HCT116 (cell line): ENCODE measurements around the gene CCDC137. TPM values are rescaled to one million over a fixed set of nuclear protein-coding genes. Genes with fewer than 3 reads are reported as not detected.

Experiments used
- ATAC-seq: fragments of 200-7000 bp; cut with Tn5 transposase; 2 replicates; pipeline ENCODE4 v1.9.1; 2020; ENCODE audit warnings: mild to moderate bottlenecking, moderate library complexity
- BruUV-seq: library from RNA; stranded (reverse); fragments of 400-500 nt; replicated peaks from 2 replicates; lab custom pipeline; 2021; lab: Mats Ljungman, UMichigan
- CTCF ChIA-PET: fragments of 300-600 bp; sonication (Branson Sonifier 250); formaldehyde crosslinking; loops from one replicate; lab custom pipeline; 2021; ENCODE audit warnings: antibody characterized with exemption; lab: Charles Lee
- POLR2A ChIA-PET: fragments of 300-600, 350-600 bp; sonication (Branson Sonifier 250); formaldehyde crosslinking; loops from one replicate; lab custom pipeline; 2021; ENCODE audit warnings: antibody characterized with exemption; lab: Charles Lee
- RAD21 ChIA-PET, 2 experiments: fragments of 300-600 bp; sonication (Branson Sonifier 250); formaldehyde crosslinking; loops; one replicate each; lab custom pipeline; 2023; ENCODE audit warnings: low total read pairs in 2 of 2; ENCODE audit not compliant: uncharacterized antibody in 2 of 2, unreplicated experiment in 2 of 2, low non-redundant PET in 1 of 2; lab: Charles Lee
- DNase-seq: peaks from one replicate; pipeline ENCODE4 v3.0.0-alpha.2; 2010; ENCODE audit warnings: low read depth, low spot score
- H2AFZ ChIP-seq: fragments of 200-600 bp; shearing (Covaris generic), sonication (generic); 2 replicates; pipeline ENCODE4 v1.6.1; 2017; ENCODE audit warnings: low read depth, mixed run types, mixed read lengths, antibody characterized with exemption, low read length; ENCODE audit not compliant: poor library complexity, severe bottlenecking
- H3K27ac ChIP-seq: 2 replicates; pipeline ENCODE4 v1.5.1; 2012; ENCODE audit warnings: low read depth, low read length
- H3K27me3 ChIP-seq: fragments of 200-600 bp; sonication (generic); 2 replicates; pipeline ENCODE4 v1.6.1; 2016; ENCODE audit warnings: mixed run types, low read length, mixed read lengths; ENCODE audit not compliant: insufficient read depth
- H3K36me3 ChIP-seq, 2 experiments: fragments of 200-500 bp in 1 of 2; fragments of 200-600 bp in 1 of 2; sonication (Bioruptor generic) in 1 of 2; sonication (generic) in 1 of 2; 2 replicates each; pipeline versions ENCODE4 v1.5.1 to v1.6.1; 2014 to 2016; ENCODE audit warnings: low read length in 2 of 2, inconsistent platforms in 1 of 2, mixed read lengths in 1 of 2, mixed run types in 1 of 2; ENCODE audit not compliant: insufficient read depth in 2 of 2, control insufficient read depth in 1 of 2
- H3K4me1 ChIP-seq, 2 experiments: fragments of 200-600 bp in 1 of 2; sonication (generic) in 1 of 2; 2 replicates each; pipeline versions ENCODE4 v1.5.1 to v1.6.1; 2012 to 2017; ENCODE audit warnings: low read length in 2 of 2, inconsistent platforms in 1 of 2, mild to moderate bottlenecking in 1 of 2, mixed read lengths in 1 of 2, mixed run types in 1 of 2, moderate library complexity in 1 of 2; ENCODE audit not compliant: insufficient read depth in 2 of 2, control insufficient read depth in 1 of 2
- H3K4me2 ChIP-seq: fragments of 200-600 bp; sonication (generic); 2 replicates; pipeline ENCODE4 v1.6.1; 2017; ENCODE audit warnings: mixed run types, low read length, mixed read lengths
- H3K4me3 ChIP-seq, 2 experiments: fragments of 200-600 bp in 1 of 2; sonication (generic) in 1 of 2; replicated peaks in 1 of 2; 2 replicates each; pipeline ENCODE4 v1.5.1; 2011 to 2016; ENCODE audit warnings: low read length in 2 of 2, control low read depth in 1 of 2, low read depth in 1 of 2, mild to moderate bottlenecking in 1 of 2, mixed read lengths in 1 of 2, mixed run types in 1 of 2
- H3K79me2 ChIP-seq: fragments of 200-600 bp; sonication (generic); 2 replicates; pipeline ENCODE4 v1.6.1; 2017; ENCODE audit warnings: mild to moderate bottlenecking, mixed run types, low read length, moderate library complexity, mixed read lengths; ENCODE audit not compliant: insufficient read depth
- H3K9ac ChIP-seq: fragments of 200-600 bp; sonication (generic); 2 replicates; pipeline ENCODE4 v1.6.1; 2016; ENCODE audit warnings: low read length, mixed read lengths
- H3K9me2 ChIP-seq: fragments of 200-600 bp; sonication (generic), shearing (Covaris generic); 2 replicates; pipeline ENCODE4 v1.6.1; 2017; ENCODE audit warnings: mixed run types, mild to moderate bottlenecking, moderate library complexity; ENCODE audit not compliant: insufficient read depth
- H3K9me3 ChIP-seq, 2 experiments: fragments of 200-500 bp in 1 of 2; fragments of 200-600 bp in 1 of 2; sonication (Bioruptor generic) in 1 of 2; sonication (generic) in 1 of 2; 2 replicates each; pipeline ENCODE4 v1.6.1; 2014 to 2017; ENCODE audit warnings: low read length in 2 of 2, mixed read lengths in 2 of 2, inconsistent platforms in 1 of 2, low read depth in 1 of 2, mild to moderate bottlenecking in 1 of 2, mixed run types in 1 of 2, moderate library complexity in 1 of 2; ENCODE audit not compliant: control insufficient read depth in 1 of 2, insufficient read depth in 1 of 2
- H4K20me1 ChIP-seq: fragments of 200-600 bp; sonication (generic), shearing (Covaris generic); 2 replicates; pipeline ENCODE4 v1.6.1; 2017; ENCODE audit warnings: mixed run types, mild to moderate bottlenecking, moderate library complexity; ENCODE audit not compliant: insufficient read depth
- ATF3 ChIP-seq: IDR thresholded peaks from 2 replicates; pipeline ENCODE4 v1.6.1; 2012
- CEBPB ChIP-seq: IDR thresholded peaks from 2 replicates; pipeline ENCODE4 v1.6.1; 2012; ENCODE audit warnings: low read depth
- EGR1 ChIP-seq: IDR thresholded peaks from 2 replicates; pipeline ENCODE4 v1.6.1; 2012; ENCODE audit warnings: low read depth
- ELF1 ChIP-seq: IDR thresholded peaks from 2 replicates; pipeline ENCODE4 v1.6.1; 2012; ENCODE audit warnings: low read depth, borderline replicate concordance
- EZH2phosphoT487 ChIP-seq: fragments of 200-600 bp; IDR thresholded peaks from 2 replicates; pipeline ENCODE4 v1.6.1; 2018; ENCODE audit warnings: antibody characterized with exemption, borderline replicate concordance
- JUND ChIP-seq: IDR thresholded peaks from 2 replicates; pipeline ENCODE4 v1.6.1; 2012
- POLR2AphosphoS5 ChIP-seq: IDR thresholded peaks from 2 replicates; pipeline ENCODE4 v1.6.1; 2011; ENCODE audit warnings: mild to moderate bottlenecking, low read depth, low read length, moderate library complexity
- REST ChIP-seq: IDR thresholded peaks from 2 replicates; pipeline ENCODE4 v1.6.1; 2012; ENCODE audit warnings: low read depth
- SIN3A ChIP-seq: IDR thresholded peaks from 2 replicates; pipeline ENCODE4 v1.6.1; 2012; ENCODE audit warnings: low read depth
- SRF ChIP-seq: IDR thresholded peaks from 2 replicates; pipeline ENCODE4 v1.6.1; 2012; ENCODE audit warnings: low read depth
- TCF7L2 ChIP-seq: IDR thresholded peaks from 2 replicates; pipeline ENCODE4 v1.7.0; 2011; ENCODE audit warnings: borderline replicate concordance, inconsistent platforms; ENCODE audit not compliant: insufficient read depth, insufficient read length; ENCODE audit errors: extremely low read depth
- ZBTB33 ChIP-seq: IDR thresholded peaks from 2 replicates; pipeline ENCODE4 v1.6.1; 2011; ENCODE audit warnings: mild to moderate bottlenecking, low read length, moderate library complexity; ENCODE audit not compliant: insufficient replicate concordance; ENCODE audit errors: extremely low read depth
- ZFX ChIP-seq: fragments of 450-650 bp; IDR thresholded peaks from 2 replicates; pipeline ENCODE4 v1.6.1; 2017
- ZNF274 ChIP-seq: fragments of 200-500 bp; sonication (Bioruptor generic); IDR thresholded peaks from 2 replicates; pipeline ENCODE4 v1.6.1; 2014; ENCODE audit warnings: mild to moderate bottlenecking, low read depth, low read length, inconsistent platforms
- intact Hi-C: fragments of 100-400 bp; cut with micrococcal nuclease; formaldehyde crosslinking; loops from 2 replicates; pipeline ENCODE4 v1.10.0; 2022
- total RNA-seq: library from RNA; stranded (reverse); gene quantifications from one replicate; pipeline ENCODE4 v1.2.1, GENCODE V29; 2021; ENCODE audit not compliant: unreplicated experiment

The CCDC137 gene
- total RNA-seq, 1 experiment from 2014 or later, result 77.5 TPM

GRCh38 chr17:81681672-81682071 is 15.1 kb downstream of the CCDC137 start:
- DNase-seq (no peak), ATAC-seq (no peak)
- CTCF ChIA-PET, result no interaction called here
- no TSS peak for BruUV-seq
- peaks cover 7 to 18% of the 10 kb centered on the region in 2 experiments for H3K36me3 ChIP-seq
- no peaks in the 10 kb centered on the region for H3K27me3 ChIP-seq
- POLR2A ChIA-PET, result interaction anchor here (4.4 kb wide), 1 partner anchor 21 kb away, joined by 33 read pairs; the partner anchor contains the start of gene MRPL12
- H3K4me3 ChIP-seq, result no peak overlapping the region
- no peaks in the 10 kb centered on the region for H3K9me3 ChIP-seq
- peaks cover 6% of the 10 kb centered on the region; the same call in 1 of the 2 replicates for H4K20me1 ChIP-seq
- intact Hi-C loops, result loop anchor here (2.0 kb wide), 1 partner anchor 21 kb away; the partner anchor contains the start of gene MRPL12
- H3K4me1 ChIP-seq, result peaks cover 18 to 23% of the 10 kb centered on the region in 2 experiments
- RAD21 ChIA-PET, result no interaction called here
- peak overlapping the region; percentile 96; the same call in 1 of the 2 replicates for H3K4me2 ChIP-seq
- H3K9me2 ChIP-seq, result no peaks in the 10 kb centered on the region
- no peak overlapping the region for H3K9ac ChIP-seq
- H3K79me2 ChIP-seq, result peaks cover 51% of the 10 kb centered on the region
- H3K27ac ChIP-seq, result no peak overlapping the region
- H2AFZ ChIP-seq, result no peak overlapping the region
- TF ChIP-seq EZH2phosphoT487, result no peak
- TF ChIP-seq REST, result no peak
- no peak for TF ChIP-seq ZFX
- TF ChIP-seq ATF3, result no peak
- TF ChIP-seq POLR2AphosphoS5, result no peak
- no peak for TF ChIP-seq EGR1
- no peak for TF ChIP-seq SIN3A
- no peak for TF ChIP-seq JUND
- no peak for TF ChIP-seq CEBPB
- TF ChIP-seq TCF7L2, result no peak
- TF ChIP-seq ZNF274, result no peak
- TF ChIP-seq ZBTB33, result no peak
- no peak for TF ChIP-seq SRF
- TF ChIP-seq ELF1, result no peak
